GM04503 (cell line): ENCODE data around the gene ZFPM1.

Source experiments
- DNase-seq: peaks from one replicate; pipeline ENCODE4 v3.0.0-alpha.2; 2012; ENCODE audit warnings: low read depth

The ZFPM1 gene

GRCh38 chr16:88417684-88418476 is 35.2 kb upstream of the ZFPM1 start:
- no peak for DNase-seq

- DNase-seq, result no peak
Observed at GRCh38 chr16:88418869-88419268, 34.2 kb upstream of the ZFPM1 start.

DNA sequence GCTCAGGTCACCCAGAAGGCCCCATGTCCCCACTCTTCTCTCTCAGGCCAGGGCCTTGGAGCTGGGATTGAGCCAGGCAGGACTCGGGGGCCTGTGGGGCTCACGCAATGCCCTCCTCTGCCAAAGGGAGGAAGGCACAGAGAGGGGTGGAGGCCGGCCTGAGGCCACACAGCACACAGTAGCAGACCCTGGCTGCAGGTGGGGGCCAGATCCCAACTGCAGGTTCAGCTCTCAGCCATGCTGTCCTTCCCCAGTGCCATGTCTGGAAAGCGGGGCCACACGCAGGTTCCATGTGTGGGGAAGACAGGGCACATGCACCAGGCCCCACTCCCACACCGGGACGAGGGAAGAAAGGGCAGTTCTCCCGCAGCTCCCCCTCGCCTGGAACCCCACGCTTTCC is 33.3 kb upstream of the ZFPM1 start:
- DNase-seq, result no peak

GRCh38 chr16:88420496-88420895 is 32.6 kb upstream of the ZFPM1 start:
- no peak for DNase-seq

- no peak for DNase-seq
Observed at GRCh38 chr16:88421301-88421700, 31.8 kb upstream of the ZFPM1 start.

DNA sequence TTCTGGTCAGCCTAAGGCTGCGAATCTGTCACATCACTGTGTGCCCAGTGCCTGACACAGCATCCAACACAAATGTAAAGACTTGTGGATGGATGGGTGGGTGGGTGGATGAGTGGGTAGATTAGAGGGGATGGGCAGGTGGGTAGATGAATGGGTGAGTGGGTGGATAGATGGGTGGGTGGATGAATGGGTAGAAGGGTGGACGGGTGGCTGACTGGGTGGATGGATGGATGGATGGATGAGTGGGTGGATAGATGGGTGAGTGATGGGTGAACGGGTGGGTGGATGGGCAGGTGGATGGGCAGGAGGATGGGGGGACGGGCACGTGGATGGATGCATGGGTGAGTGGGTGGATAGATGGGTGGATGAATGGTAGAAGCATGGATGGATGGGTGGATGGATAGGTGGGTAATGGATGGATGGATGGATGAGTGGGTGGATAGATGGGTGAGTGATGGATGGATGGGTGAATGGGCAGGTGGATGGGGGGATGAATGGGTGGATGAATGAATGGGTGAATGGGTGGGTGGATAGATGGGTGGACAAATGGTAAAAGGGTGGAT is 31.1 kb upstream of the ZFPM1 start:
- no peak for DNase-seq

DNA sequence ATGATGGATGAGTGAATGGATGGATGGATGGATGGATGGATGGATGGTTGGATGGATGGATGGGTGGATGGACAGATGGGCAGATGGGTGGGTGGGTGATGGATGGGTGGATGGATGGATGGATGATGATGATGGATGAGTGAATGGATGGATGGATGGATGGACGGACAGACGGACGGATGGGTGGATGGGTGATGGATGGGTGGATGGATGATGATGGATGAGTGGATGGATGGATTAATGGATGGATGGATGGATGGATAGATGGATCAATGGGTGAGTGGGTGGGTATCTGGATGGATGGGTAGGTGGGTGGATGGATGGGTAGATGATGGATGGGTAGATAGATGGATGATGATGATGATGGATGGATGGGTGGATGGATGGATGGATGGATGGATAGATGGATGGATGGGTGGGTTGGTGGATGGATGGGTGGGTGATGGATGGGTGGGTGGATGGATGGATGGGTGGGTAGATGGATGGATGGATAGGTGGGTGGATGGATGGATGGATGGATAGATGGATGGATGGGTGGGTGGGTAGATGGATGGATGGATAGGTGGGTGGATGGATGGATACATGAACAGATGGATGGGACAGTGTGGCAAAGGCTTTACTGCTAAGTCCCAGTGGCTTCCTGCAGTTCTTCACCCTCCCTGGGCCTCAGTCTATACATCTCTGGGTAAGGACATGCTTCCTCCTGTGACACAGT is 30.2 kb upstream of the ZFPM1 start:
- DNase-seq, result no peak

DNA sequence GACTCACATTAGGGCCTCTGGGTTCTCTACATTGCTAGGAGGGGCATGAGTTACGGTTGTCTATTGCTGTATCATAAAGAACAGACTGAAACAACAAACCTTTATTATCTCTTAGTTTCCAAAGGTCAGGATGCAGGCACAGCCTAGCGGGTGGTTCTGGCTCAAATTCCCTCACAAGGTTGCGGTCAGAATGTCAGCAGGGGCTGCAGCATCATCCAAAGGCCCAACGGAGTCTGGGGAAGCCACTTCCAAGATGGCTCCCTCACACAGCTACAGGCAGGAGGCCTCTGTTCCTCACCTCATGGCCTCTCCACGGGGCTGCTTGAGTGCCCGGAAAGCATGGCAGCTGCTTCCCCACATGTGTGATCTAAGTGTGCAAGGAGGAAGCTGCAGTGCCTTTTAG is 29.6 kb upstream of the ZFPM1 start:
- DNase-seq, result no peak

- no peak for DNase-seq
Observed at GRCh38 chr16:88424587-88425235, 28.4 kb upstream of the ZFPM1 start.

DNA sequence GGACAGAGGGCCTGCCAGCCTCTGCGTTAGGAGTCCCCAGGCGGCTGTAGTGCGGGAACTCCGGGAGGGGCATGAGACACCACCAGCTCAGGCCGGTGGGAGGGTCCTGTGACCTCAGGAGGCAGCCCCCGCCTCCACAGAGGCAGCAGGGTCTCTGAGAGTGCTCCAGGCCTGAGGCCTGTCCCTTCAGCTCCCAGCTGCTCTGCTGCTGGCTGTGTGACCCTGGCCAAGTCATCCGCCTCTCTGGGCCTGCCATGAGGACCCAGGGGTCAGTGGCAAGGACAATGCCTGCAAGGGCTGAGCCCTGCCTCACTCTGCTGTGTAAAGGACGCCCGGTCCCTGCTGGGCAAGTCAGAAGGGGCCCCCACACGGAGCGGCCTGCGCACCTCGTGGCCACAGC is 27.1 kb upstream of the ZFPM1 start:
- DNase-seq, result no peak

- DNase-seq, result no peak
Observed at GRCh38 chr16:88427376-88427775, 25.7 kb upstream of the ZFPM1 start.

DNA sequence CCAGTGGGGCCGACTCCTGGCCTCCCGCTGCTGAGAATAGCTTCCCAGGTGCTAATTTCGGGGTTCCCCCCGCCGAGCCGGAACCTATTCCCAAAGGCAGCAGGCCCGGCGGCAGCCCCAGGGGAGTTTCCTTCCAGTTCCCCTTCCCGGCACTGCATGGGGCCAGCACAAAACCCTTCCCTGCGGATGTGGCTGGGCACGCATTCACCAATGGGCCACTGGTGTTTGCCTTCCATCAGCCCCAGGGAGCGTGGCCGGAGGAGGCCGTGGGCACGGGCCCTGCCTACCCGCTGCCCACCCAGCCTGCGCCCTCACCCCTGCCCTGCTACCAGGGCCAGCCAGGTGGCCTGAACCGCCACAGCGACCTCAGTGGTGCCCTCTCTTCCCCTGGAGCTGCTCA is 24.9 kb upstream of the ZFPM1 start:
- no peak for DNase-seq

- no peak for DNase-seq
Observed at GRCh38 chr16:88428616-88429386, 24.3 kb upstream of the ZFPM1 start.

GRCh38 chr16:88429387-88430184 is 23.5 kb upstream of the ZFPM1 start:
- no peak for DNase-seq

- DNase-seq, result no peak
Observed at GRCh38 chr16:88430185-88430523, 22.9 kb upstream of the ZFPM1 start.

- no peak for DNase-seq
Observed at GRCh38 chr16:88430524-88431446, 22.3 kb upstream of the ZFPM1 start.

GRCh38 chr16:88431651-88432050 is 21.4 kb upstream of the ZFPM1 start:
- DNase-seq, result no peak

DNA sequence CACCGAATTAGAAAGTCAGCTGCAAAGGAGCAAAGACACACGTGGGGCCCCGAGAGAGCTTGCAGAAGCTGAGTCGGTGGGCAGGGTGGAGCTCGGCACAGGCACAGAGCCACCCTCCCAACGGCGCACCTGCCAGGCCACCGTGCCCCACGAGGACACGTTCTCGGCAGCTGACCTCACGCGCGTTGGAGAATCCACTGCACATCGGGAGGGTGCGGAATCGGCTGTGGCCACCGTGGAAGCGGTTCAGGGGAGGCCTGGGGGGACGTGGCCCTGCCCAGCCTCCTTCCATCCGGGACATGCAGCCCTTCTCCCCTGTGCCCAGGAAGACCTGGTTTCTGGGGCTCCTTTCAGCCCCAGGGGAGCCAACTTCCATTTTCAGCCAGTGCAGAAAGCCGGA is 20.9 kb upstream of the ZFPM1 start:
- no peak for DNase-seq

GRCh38 chr16:88432753-88433152 is 20.3 kb upstream of the ZFPM1 start:
- no peak for DNase-seq

- no peak for DNase-seq
Observed at GRCh38 chr16:88433632-88434352, 19.3 kb upstream of the ZFPM1 start.
